ENCODE measurements around the gene NPM3.
"Not testable (repeated sequence)": the region's sequence is repeated elsewhere in the genome, so short reads cannot be mapped to it uniquely, and the experiment has no call there.

NPM3 gene

GRCh38 chr10:101803511-101803910 is 20.3 kb upstream of the NPM3 start:
- no peak for DNase-seq

- DNase-seq, result no peak
These were observed 14.3 kb upstream of the NPM3 start for GRCh38 chr10:101797403-101798059.

- DNase-seq, result no peak
These were observed 10.3 kb upstream of the NPM3 start for GRCh38 chr10:101793526-101793925.

GRCh38 chr10:101789686-101790085 is 6.4 kb upstream of the NPM3 start:
- no peak for DNase-seq

GRCh38 chr10:101789231-101789630 is 6.0 kb upstream of the NPM3 start:
- not testable (repeated sequence) for DNase-seq

GRCh38 chr10:101785801-101786200 is 2.6 kb upstream of the NPM3 start:
- DNase-seq, result no peak

- no peak for DNase-seq
These were observed 1.3 kb upstream of the NPM3 start for GRCh38 chr10:101784558-101784957.

GRCh38 chr10:101783736-101784118 is 481 bp upstream of the NPM3 start:
- DNase-seq, result no peak

- DNase-seq, result no peak
These were observed 1.0 kb downstream of the NPM3 start for GRCh38 chr10:101781984-101782810.

GRCh38 chr10:101781655-101781983 is 1.6 kb downstream of the NPM3 start:
- DNase-seq, result no peak

- DNase-seq, result peak; percentile 47
These were observed 2.2 kb downstream of the NPM3 start for GRCh38 chr10:101780818-101781654.

GRCh38 chr10:101780187-101780817 is 2.9 kb downstream of the NPM3 start:
- no peak for DNase-seq

- DNase-seq, result peak; percentile 46 to 50
These were observed 3.6 kb downstream of the NPM3 start for GRCh38 chr10:101779544-101780186.

GRCh38 chr10:101778781-101779543 is 4.3 kb downstream of the NPM3 start:
- no peak for DNase-seq

- DNase-seq, result no peak
These were observed 5.0 kb downstream of the NPM3 start for GRCh38 chr10:101778151-101778780.

GRCh38 chr10:101777619-101778145 is 5.6 kb downstream of the NPM3 start:
- no peak for DNase-seq

- no peak for DNase-seq
These were observed 7.0 kb downstream of the NPM3 start for GRCh38 chr10:101776161-101776817.

GRCh38 chr10:101775273-101776160 is 7.7 kb downstream of the NPM3 start, which contains the start of gene FGF8:
Gene FGF8 (minus strand): TSS chr10:101776114. CDS start chr10:101775900, 214 bp downstream.
- no peak for DNase-seq

- no peak for DNase-seq
These were observed 8.5 kb downstream of the NPM3 start for GRCh38 chr10:101774589-101775272.

Measured in AML-193 (cell line).